GM21447 (cell line): ENCODE measurements around the gene GDF7.
A peak's percentile ranks its signal among the peaks of the same experiment; 100 is the strongest.

Experiments used
- ATAC-seq: cut with Tn5 transposase; IDR thresholded peaks from one replicate; pipeline ENCODE4 v1.9.1; 2021; ENCODE audit not compliant: unreplicated experiment

Gene GDF7

GRCh38 chr2:20672201-20672951 lies 5.4 kb downstream of the GDF7 start:
- no peak for ATAC-seq

- ATAC-seq = no peak
Observed at GRCh38 chr2:20673686-20674308, 6.9 kb downstream of the GDF7 start.

GRCh38 chr2:20674309-20674965 lies 7.5 kb downstream of the GDF7 start:
- ATAC-seq = no peak

- no peak for ATAC-seq
Observed at GRCh38 chr2:20674974-20675679, 8.2 kb downstream of the GDF7 start.

- ATAC-seq = peak; percentile 44
Observed at GRCh38 chr2:20675701-20676352, 8.9 kb downstream of the GDF7 start.

GRCh38 chr2:20676353-20677215 lies 9.6 kb downstream of the GDF7 start:
- peak; percentile 77 for ATAC-seq

GRCh38 chr2:20677301-20678085 lies 10.5 kb downstream of the GDF7 start:
- peak; percentile 29 for ATAC-seq

GRCh38 chr2:20678086-20678395 lies 11.1 kb downstream of the GDF7 start:
- ATAC-seq = no peak

- no peak for ATAC-seq
Observed at GRCh38 chr2:20678780-20679179, 11.8 kb downstream of the GDF7 start.

- ATAC-seq = no peak
Observed at GRCh38 chr2:20680744-20681375, 13.9 kb downstream of the GDF7 start.

- no peak for ATAC-seq
Observed at GRCh38 chr2:20682167-20682920, 15.4 kb downstream of the GDF7 start.

- ATAC-seq = no peak
Observed at GRCh38 chr2:20684581-20685063, 17.7 kb downstream of the GDF7 start.

GRCh38 chr2:20687260-20687832 lies 20.4 kb downstream of the GDF7 start:
- no peak for ATAC-seq

- no peak for ATAC-seq
Observed at GRCh38 chr2:20689428-20690264, 22.7 kb downstream of the GDF7 start.

GRCh38 chr2:20691076-20691734 lies 24.3 kb downstream of the GDF7 start:
- ATAC-seq = no peak

- ATAC-seq = no peak
Observed at GRCh38 chr2:20692081-20692480, 25.1 kb downstream of the GDF7 start.
